Activated naive CD4-positive, alpha-beta T cell (primary cell): ENCODE results near the gene UNC5A.

Experiments
- DNase-seq, 4 experiments: peaks; one replicate each; lab custom pipeline; 2025; lab: John Stamatoyannopoulos, UW

UNC5A gene

GRCh38 chr5:176899296-176899891 lies 89.0 kb downstream of the UNC5A start, which contains the start of gene HK3:
Gene HK3 (minus strand): TSS chr5:176899346. CDS start chr5:176896159, 3,187 bp downstream.
- no peak for DNase-seq

- DNase-seq = no peak
These were observed 89.8 kb downstream of the UNC5A start for GRCh38 chr5:176899946-176900779.

DNA sequence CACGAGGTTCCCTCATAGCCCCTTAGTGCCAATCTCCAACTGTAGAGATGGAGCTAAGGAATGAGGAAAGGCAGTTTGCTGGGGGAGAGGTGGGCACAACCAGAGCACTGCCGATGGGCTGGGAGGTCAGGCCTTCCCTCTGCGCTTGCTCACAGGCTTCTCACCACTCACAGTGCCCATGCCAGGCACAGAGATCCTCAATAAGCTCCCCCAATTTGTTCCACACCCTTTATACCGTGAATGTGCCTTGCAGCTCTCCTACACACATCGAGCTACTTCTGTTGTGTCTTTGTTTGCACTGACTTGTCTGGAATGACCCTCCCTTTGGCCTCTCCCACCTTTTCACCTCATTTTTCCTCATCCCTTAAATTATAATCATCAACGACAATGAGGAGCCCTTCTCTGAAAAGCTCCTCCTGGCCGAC lies 90.4 kb downstream of the UNC5A start:
- DNase-seq = no peak

- no peak for DNase-seq
These were observed 91.1 kb downstream of the UNC5A start for GRCh38 chr5:176901260-176902101.

GRCh38 chr5:176902102-176902814 lies 91.9 kb downstream of the UNC5A start:
- no peak for DNase-seq

DNA sequence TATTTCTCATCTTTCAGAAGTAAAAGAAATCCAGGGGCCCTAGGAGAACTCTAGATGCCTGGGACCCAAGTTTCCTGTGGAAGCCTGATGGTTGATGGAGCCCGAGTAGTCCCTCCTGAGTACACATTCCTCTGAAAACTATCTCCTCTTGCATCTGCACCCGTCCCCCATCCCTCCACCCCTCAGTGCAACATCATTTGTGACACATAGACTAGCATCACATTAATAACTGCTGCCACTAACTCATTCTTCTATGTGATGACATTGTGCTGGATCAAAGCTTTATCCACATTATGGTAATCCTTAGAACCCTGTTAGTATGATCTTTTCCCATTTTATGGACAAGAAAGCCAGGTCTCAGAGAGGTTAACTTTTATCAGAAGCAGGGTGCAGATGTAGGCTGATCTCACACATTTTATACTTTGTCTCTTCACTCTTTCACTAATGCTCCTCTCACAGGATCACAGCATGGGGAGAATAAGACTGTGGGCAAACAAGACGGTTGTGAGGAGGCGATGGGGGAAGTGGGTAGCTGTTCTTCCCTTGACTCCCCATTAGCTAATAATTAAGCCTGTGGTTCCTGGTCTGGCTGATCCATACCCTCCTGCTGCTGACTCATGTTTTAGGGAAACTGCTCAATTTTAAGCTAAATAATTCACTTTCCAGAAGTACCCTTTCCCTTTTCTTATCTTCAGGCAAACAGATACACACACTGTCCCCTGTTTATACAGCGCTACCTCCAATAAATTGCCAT lies 92.7 kb downstream of the UNC5A start:
- no peak for DNase-seq

DNA sequence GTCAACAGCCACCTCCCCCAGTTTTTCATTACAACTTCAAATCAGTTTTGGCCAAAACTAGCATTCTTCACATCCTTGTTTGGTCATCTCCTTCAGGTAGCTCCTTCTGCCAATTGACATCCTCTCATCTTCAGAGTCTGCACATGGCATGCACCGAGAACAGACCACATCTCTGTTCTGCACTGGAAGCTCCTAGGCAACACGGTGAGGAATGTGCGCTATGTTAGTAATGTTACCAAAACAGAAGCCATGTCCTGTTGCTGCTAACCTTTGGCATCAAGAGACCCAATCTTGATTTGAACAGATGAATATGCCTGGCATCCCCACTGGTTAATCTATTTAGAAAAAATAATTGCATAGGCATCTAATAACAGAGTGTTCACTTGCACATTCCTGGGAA lies 93.9 kb downstream of the UNC5A start:
- DNase-seq = no peak

DNA sequence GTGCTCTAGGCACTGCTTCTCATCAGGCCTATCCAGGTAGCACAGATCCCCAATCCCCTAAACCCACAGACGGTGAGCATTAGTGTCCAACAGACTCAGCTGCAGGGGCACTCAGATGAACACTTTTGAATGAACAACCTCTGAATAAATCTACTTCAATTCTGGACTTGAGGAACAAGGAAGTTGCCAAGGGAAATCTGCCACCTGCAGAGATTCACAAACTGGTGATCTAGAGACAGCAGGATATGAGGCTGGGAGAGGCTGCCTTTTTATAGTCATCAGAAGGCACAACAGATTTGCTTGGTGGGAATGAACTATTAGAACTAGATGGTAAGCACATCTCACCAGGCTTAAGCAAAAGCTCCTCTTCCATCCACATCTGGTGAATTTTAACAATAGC lies 95.8 kb downstream of the UNC5A start:
- no peak for DNase-seq

- DNase-seq = no peak
These were observed 96.4 kb downstream of the UNC5A start for GRCh38 chr5:176906796-176907195.

DNA sequence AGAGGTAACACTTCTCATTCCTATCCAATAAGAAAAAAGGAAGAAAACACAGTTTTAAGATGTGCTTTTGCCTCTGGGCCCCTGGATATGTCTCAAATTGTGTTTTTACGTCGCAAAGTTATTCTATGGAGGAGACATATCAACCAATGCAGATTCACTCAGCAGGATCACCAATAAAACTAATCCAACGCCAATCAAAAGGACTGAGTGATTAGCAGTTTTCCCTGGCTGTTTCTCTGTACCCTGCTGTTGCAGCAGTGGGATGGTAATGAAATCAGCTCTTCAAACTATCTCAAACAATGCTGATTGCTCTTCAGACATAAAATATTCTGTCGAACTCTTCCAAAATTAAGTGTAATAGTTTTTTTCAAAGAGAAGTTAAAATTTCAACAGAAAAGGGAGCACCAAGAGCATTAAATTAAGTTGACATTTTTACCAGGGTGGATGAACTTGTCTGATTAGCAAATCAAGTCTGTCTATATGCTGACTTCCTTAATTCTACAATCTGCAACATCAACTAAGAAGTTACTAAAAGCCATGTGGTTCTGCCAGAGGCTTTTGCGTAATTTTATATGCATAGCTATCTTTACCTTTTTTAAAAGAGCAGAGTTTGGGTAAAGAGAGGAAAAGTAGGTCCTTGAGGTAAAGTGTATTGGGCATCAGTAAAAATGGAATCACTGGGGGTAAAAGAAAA lies 98.5 kb downstream of the UNC5A start:
- DNase-seq = no peak

DNA sequence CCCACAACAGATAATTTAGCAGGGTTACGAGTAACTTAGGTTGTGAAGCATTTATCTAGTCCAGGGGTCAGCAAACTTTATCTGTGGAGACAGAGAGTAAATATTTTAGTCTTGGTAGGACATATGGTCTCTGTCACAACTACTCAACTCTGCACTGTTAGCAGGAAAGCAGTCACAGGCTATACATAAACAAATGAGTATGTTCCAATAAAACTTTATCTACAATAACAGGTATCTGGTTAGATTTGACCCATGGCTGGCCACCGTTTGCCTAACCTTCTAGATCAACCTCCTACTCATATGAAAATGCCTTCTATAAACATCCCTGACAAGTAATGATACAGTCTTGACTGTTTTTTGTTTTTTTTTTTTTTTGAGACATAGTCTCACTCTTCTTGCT lies 101.8 kb downstream of the UNC5A start:
- no peak for DNase-seq

DNA sequence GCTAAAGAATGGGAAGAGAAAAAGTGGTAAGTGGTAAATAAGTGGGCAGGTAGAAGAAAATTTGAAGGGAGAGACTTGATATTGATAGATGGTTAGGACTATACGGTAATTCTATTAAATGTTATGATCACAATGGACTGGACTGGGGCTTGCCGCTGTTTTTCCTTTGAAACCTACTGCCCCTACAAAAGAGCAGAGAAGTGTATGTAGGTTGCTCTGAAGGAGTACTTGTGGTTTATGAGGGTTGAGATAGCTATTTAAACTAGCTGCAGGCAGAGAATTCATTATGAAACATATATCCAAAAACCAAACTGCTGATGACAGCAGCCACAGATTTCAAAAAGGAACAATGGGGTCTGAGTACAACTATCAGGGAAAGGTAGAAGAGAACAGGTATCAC lies 105.5 kb downstream of the UNC5A start:
- no peak for DNase-seq

DNA sequence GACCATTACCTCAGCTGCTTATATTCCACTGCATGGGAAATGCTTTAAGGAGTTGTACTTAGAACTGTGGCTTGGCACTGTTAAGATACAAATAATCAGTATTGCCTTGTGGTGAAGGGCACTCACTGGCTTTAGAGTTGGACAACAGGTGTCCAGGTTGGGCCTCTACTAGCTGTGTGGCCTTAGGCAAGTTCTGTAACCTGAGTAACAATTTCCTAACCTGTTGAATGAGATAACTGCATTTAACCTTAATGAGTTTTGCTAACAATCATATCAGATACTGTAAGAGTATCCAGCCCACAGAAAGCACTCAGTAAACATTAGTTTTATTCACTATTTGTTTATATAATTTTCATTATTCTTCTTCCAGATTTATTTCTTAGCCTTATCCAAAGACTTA lies 106.0 kb downstream of the UNC5A start:
- DNase-seq = no peak

DNA sequence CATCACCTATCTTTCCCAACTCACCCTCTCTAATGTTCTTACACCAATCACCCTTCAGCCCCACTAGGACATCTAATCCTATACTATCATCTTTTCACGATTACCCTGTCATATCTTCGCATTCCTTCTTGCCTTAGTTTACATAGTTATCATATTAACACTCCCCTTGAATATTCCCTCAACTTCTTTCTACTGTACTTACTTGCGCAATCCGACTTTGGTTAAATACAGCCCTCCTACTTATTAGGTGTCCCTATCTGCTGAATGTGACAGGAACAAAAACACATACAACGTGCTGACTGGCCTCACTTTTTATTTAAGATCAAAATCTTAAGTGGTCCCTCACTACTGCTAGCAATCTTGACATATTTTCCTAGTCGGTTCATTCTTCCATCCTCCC lies 108.3 kb downstream of the UNC5A start:
- DNase-seq = no peak

- no peak for DNase-seq
These were observed 111.4 kb downstream of the UNC5A start for GRCh38 chr5:176921714-176922113.

- no peak for DNase-seq
These were observed 112.5 kb downstream of the UNC5A start for GRCh38 chr5:176922817-176923216.

- DNase-seq = no peak
These were observed 117.2 kb downstream of the UNC5A start for GRCh38 chr5:176927562-176927961.

DNA sequence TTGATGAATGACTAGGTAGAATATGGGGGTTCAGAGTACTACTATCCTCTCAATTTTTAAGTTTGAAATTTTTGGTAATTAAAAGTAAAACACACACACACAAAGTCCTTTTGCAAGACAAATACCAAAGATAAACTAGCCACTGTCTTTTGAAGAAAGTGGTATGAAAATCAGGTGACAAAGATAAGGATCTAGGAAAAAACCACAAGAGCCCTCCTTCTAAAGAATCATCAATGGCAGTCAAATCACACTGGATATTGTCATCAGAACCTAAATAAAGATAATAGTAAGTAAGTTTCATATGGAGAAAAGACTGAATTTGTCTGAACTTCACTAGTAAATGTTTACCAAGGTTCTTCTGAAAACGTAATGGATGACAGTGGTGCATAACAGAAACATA lies 119.3 kb downstream of the UNC5A start:
- DNase-seq = no peak
